GM12875 (cell line): Measurements from ENCODE around the gene ABLIM2.

Source experiments
- H3K4me3 ChIP-seq: one replicate; pipeline ENCODE4 v1.5.1; 2011; ENCODE audit warnings: low read depth, low read length, control low read depth
- CTCF ChIP-seq: IDR thresholded peaks from 2 replicates; pipeline ENCODE4 v1.5.1; 2011; ENCODE audit warnings: low read depth, mild to moderate bottlenecking, control low read depth, inconsistent platforms, low read length, moderate library complexity, borderline replicate concordance; ENCODE audit not compliant: insufficient read depth

ABLIM2 gene

DNA sequence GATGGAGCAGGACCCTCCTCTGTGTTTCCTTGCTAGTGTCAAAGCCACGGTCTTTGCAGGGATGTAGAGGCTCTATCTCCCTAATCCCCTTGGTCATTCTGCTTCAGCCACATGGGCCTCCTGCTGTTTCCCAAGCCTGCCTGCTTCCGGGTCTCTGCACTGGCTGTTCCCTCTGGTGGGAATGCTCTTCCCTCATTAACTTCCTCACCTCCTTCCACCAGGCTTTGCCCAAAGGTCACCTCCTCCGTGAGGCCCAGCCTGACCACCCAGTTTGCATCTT lies 56.6 kb downstream of the ABLIM2 start:
- H3K4me3 ChIP-seq = no peak overlapping the region
- no peak for TF ChIP-seq CTCF

DNA sequence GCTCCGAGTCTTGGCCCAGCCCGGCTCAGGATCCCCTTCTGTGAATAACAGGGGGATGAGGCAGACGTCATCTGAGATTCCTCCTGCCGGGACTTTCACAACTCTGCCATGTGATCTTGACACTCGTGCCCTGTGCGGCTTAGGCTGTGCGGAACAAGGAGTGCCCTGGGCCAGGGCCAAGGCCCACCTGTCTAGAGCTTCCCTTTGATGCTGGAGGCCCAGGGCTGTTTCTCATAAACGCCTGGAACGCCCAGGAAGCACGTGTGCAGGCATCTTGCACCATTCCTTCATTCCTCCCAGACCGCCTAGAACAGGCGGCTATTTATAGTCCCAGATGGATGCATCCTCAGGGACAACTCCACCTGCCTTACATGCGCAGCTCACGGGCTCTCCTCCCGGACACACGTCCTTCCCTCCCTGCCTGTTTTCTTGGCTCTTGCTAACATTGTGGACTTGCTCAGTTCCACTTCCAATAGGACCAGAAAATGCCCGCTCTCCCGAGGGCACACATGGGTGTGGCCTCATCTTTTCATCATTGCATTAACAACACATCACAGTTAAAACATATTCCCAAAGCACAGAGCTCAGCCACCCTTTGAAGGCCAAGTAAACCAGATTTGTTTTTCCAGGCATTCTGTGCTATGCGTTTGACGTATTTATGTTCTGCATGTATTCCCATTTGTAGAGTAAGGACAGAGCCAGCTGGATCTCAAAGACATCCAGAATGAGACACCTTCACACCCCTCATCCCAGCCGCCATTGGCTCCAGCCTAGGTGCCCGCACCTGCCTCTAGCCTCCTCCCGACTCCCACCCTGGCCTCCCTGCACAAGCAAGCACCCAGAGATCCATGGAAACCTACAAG lies 57.2 kb downstream of the ABLIM2 start:
- no peak for TF ChIP-seq CTCF
- no peak overlapping the region for H3K4me3 ChIP-seq

GRCh38 chr4:8099981-8100464 lies 58.6 kb downstream of the ABLIM2 start:
- TF ChIP-seq CTCF = no peak
- H3K4me3 ChIP-seq = no peak overlapping the region

DNA sequence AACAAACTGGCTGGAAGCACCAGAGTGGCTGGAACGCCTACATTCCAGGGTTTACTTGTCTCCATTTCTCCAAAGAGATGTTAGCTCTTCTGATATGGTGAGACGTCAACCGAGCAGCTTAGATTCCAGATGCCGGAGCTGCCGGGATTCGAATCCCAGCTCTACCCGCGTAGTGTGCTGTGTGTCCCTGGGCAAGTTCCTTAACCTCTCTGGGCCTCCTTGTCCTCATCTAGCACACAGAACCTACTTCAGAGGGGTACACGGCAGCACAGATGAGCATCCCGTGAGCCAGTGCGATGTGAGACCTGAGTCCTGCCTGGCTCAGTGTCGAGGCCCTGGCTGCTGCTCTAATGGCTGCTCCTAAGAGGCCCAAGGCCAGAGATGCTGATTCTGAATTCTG lies 60.1 kb downstream of the ABLIM2 start:
- no peak overlapping the region for H3K4me3 ChIP-seq
- no peak for TF ChIP-seq CTCF

DNA sequence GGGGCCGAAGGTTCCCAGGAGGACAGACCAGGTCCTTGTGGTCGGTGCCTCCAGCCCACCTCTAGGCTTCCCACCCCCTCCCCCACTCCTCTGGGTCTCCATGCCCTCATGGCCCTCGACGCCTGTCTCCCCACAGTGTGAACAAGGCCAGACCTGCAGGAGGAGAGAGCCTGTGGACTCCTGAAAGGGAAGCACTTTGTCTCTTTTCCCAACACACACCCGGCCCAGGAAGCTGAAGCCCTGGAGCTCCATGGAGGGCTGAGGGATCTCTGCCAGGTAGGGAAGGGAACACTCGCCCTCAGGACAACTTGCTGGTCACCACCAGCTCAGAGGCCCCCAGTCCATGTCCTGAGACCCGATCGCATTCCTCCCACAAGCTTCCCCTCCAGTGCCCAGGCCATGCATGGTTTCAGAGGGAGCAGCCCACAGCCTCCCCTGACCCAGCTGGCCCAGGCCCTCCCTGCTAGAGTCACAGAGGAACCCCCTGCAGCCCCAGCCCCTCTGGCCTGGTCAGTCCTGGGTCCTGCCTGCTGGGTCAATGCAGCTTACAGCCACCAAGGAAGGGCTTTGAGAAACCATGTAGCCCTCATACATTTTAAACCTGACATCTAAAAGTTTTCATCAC lies 60.8 kb downstream of the ABLIM2 start:
- TF ChIP-seq CTCF = no peak
- no peak overlapping the region for H3K4me3 ChIP-seq

DNA sequence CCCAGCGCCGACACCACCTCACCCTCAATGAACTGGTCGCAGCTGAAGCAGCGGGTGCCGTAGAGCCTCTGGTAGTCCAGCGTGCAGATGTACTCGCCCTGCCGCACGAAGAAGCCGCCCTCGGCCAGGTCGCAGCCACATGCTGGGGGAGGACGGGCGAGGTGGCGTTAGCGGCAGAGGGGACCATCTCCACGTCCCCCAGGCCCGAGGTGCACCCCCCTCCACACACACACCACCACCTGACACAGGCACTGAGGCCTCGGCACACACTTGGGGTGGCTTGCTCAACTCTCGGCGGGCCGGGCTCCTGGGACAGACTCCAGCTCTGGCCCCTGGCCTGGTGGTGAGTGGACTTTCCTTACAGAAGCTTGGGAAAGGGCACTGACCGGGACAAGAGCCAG lies 61.5 kb downstream of the ABLIM2 start:
- TF ChIP-seq CTCF = no peak
- H3K4me3 ChIP-seq = no peak overlapping the region

- no peak overlapping the region for H3K4me3 ChIP-seq
- TF ChIP-seq CTCF = no peak
Observed at GRCh38 chr4:8096690-8097061, 61.9 kb downstream of the ABLIM2 start.
